CD4-positive, CD25-positive, alpha-beta regulatory T cell (primary cell): Measurements from ENCODE around the gene TMEM151B. TPM values are rescaled to one million over a fixed set of nuclear protein-coding genes. Genes with fewer than 3 reads are reported as not detected.
A peak's percentile ranks its signal among the peaks of the same experiment; 100 is the strongest.

ENCODE experiments used
- ATAC-seq, 2 donors: fragments of 150-1000 bp; cut with Tn5 transposase; one replicate each; pipeline ENCODE4 v1.10.0; 2021; ENCODE audit warnings: low read depth in 2 of 2, moderate number of reproducible peaks in 2 of 2, moderate library complexity in 1 of 2
- DNase-seq, 3 donors: peaks; one replicate each; pipeline versions ENCODE4 v3.0.0 to v3.0.0-alpha.2; 2012 to 2022; ENCODE audit warnings: mixed read lengths in 1 of 3
- H3K27ac ChIP-seq: one replicate; pipeline ENCODE4 v1.7.0; 2013; ENCODE audit warnings: mild to moderate bottlenecking, low read length; ENCODE audit not compliant: insufficient read depth, poor library complexity, severe bottlenecking
- H3K27me3 ChIP-seq: one replicate; pipeline ENCODE4 v1.7.0; 2013; ENCODE audit warnings: low read length; ENCODE audit not compliant: control insufficient read depth, insufficient read depth
- H3K36me3 ChIP-seq: one replicate; pipeline ENCODE4 v1.7.0; 2013; ENCODE audit warnings: mild to moderate bottlenecking, low read length, moderate library complexity; ENCODE audit not compliant: control insufficient read depth, insufficient read depth
- H3K4me1 ChIP-seq: 2 replicates; pipeline ENCODE4 v1.7.0; 2013; ENCODE audit warnings: mild to moderate bottlenecking, low read length; ENCODE audit not compliant: insufficient read depth, control insufficient read depth, poor library complexity, severe bottlenecking
- H3K4me3 ChIP-seq: one replicate; pipeline ENCODE4 v1.7.0; 2013; ENCODE audit warnings: low read depth, mild to moderate bottlenecking, low read length, moderate library complexity
- H3K9me3 ChIP-seq, 2 experiments: 1 replicate in 1 of 2; 2 replicates in 1 of 2; pipeline ENCODE4 v1.7.0; 2013; ENCODE audit warnings: low read length in 2 of 2, mild to moderate bottlenecking in 1 of 2, moderate library complexity in 1 of 2; ENCODE audit not compliant: control insufficient read depth in 2 of 2
- H3K27ac Mint-ChIP-seq, 3 donors: one replicate each; pipeline ENCODE4 v1.8.0; 2020 to 2022; ENCODE audit warnings: mild to moderate bottlenecking in 3 of 3, mixed read lengths in 3 of 3, moderate library complexity in 2 of 3
- H3K27me3 Mint-ChIP-seq: one replicate; pipeline ENCODE4 v1.8.0; 2022; ENCODE audit warnings: mild to moderate bottlenecking, mixed read lengths
- H3K36me3 Mint-ChIP-seq: one replicate; pipeline ENCODE4 v1.8.0; 2020; ENCODE audit warnings: mixed read lengths
- H3K4me1 Mint-ChIP-seq, 4 donors: one replicate each; pipeline ENCODE4 v1.8.0; 2020 to 2022; ENCODE audit warnings: mixed read lengths in 4 of 4, mild to moderate bottlenecking in 1 of 4
- H3K4me3 Mint-ChIP-seq, 4 donors: one replicate each; pipeline ENCODE4 v1.8.0; 2020 to 2022; ENCODE audit warnings: mild to moderate bottlenecking in 4 of 4, mixed read lengths in 4 of 4, moderate library complexity in 3 of 4
- H3K9me3 Mint-ChIP-seq, 7 donors: one replicate each; pipeline ENCODE4 v1.8.0; 2020 to 2022; ENCODE audit warnings: mixed read lengths in 7 of 7, mild to moderate bottlenecking in 3 of 7, moderate library complexity in 2 of 7
- polyA plus RNA-seq, 4 donors: library from polyadenylated mRNA; unstranded; fragments of 300-500 nt; fragmentation: Illumina TruSeq; gene quantifications; one replicate each; pipeline ENCODE4 v1.2.3, GENCODE V29; 2021
- total RNA-seq: library from RNA; stranded (reverse); gene quantifications from one replicate; pipeline ENCODE4 v1.2.3, GENCODE V29; 2022

Gene TMEM151B
- total and polyA plus RNA-seq, 5 donors from 2014 or later, result not detected

DNA sequence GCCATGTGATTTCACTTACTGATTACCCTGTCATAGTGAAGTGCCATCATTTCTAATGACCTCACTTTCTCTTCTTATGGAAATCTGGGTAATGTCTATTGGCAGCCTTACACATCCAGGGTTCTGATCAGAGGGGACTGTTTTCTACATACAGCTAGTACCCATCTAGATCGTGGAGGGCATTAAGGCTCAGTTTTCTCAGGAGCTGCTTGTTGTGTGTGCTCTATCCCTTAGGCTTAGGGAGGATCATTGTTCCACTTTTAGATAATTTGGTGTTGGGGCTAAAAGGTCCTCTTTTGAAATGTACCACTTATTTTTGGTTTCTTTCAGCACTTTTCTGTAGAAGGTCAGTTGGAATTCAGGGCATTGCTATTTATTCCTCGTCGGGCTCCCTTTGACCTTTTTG lies 19.5 kb upstream of the TMEM151B start:
- peak overlapping the region in 1 of 4 donors; percentile 98 for H3K4me3 Mint-ChIP-seq
- peak overlapping the region in 1 of 3 donors; percentile 34 for H3K27ac Mint-ChIP-seq

DNA sequence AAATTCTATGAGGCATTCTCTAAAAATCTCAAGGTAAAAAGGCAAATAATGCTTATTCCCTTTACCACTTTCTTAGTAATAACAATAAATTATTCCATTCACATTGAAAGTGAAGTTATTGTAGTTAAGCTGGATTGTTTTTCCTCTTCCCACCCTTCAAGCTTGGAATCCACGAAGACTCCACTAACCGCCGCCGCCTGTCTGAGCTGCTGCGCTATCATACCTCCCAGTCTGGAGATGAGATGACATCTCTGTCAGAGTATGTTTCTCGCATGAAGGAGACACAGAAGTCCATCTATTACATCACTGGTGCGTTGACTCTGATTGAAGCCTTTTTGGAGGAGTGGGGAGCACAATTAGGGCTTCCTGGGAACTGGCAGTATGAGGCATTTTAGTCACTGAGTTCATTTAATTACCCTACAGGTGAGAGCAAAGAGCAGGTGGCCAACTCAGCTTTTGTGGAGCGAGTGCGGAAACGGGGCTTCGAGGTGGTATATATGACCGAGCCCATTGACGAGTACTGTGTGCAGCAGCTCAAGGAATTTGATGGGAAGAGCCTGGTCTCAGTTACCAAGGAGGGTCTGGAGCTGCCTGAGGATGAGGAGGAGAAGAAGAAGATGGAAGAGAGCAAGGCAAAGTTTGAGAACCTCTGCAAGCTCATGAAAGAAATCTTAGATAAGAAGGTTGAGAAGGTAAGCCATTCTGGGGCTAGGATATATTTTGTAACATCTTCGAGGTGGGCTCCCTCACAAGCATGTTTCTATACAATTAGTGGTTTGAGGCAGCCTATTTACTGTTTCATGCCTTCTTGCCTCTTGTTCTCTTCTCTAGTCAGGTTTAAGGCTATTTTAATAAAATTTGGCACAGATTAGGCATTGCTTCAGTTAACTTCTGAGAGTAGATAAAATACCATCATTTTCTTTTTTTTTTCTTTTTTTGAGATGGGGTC lies 18.4 kb upstream of the TMEM151B start:
- H3K4me1 Mint-ChIP-seq, result peaks cover 13 to 88% (median 56%) of the 10 kb centered on the region in 4 donors
- no peaks in the 10 kb centered on the region for H3K9me3 Mint-ChIP-seq
- DNase-seq (no peak), ATAC-seq (no peak)
- H3K4me3 ChIP-seq, result no peak overlapping the region
- peaks cover 50% of the 10 kb centered on the region for H3K36me3 Mint-ChIP-seq
- peaks cover 4% of the 10 kb centered on the region for H3K27me3 Mint-ChIP-seq
- no peak overlapping the region for H3K27ac ChIP-seq
- no peaks in the 10 kb centered on the region for H3K9me3 ChIP-seq
- H3K27ac Mint-ChIP-seq, result peak overlapping the region in 1 of 3 donors; percentile 94
- peaks cover 37% of the 10 kb centered on the region for H3K4me1 ChIP-seq
- H3K36me3 ChIP-seq, result peaks cover 71% of the 10 kb centered on the region
- peak overlapping the region in 2 of 4 donors; percentile 52 to 98 for H3K4me3 Mint-ChIP-seq
- no peaks in the 10 kb centered on the region for H3K27me3 ChIP-seq

More for the DNA sequence above, 19.5 kb upstream of the TMEM151B start:
- H3K27me3 ChIP-seq, result no peaks in the 10 kb centered on the region
- no peak overlapping the region for H3K27ac ChIP-seq
- Mint-ChIP-seq H3K9me3 (no peaks in the 10 kb centered on the region), H3K36me3 (peaks cover 53% of the 10 kb centered on the region), H3K4me1 (peaks cover 13 to 82% (median 49%) of the 10 kb centered on the region in 4 donors), H3K27me3 (peaks cover 8% of the 10 kb centered on the region)
- ATAC-seq (no peak), DNase-seq (no peak)
- no peaks in the 10 kb centered on the region for H3K9me3 ChIP-seq
- H3K4me1 ChIP-seq, result peaks cover 32% of the 10 kb centered on the region
- no peak overlapping the region for H3K4me3 ChIP-seq
- peaks cover 69% of the 10 kb centered on the region for H3K36me3 ChIP-seq

DNA sequence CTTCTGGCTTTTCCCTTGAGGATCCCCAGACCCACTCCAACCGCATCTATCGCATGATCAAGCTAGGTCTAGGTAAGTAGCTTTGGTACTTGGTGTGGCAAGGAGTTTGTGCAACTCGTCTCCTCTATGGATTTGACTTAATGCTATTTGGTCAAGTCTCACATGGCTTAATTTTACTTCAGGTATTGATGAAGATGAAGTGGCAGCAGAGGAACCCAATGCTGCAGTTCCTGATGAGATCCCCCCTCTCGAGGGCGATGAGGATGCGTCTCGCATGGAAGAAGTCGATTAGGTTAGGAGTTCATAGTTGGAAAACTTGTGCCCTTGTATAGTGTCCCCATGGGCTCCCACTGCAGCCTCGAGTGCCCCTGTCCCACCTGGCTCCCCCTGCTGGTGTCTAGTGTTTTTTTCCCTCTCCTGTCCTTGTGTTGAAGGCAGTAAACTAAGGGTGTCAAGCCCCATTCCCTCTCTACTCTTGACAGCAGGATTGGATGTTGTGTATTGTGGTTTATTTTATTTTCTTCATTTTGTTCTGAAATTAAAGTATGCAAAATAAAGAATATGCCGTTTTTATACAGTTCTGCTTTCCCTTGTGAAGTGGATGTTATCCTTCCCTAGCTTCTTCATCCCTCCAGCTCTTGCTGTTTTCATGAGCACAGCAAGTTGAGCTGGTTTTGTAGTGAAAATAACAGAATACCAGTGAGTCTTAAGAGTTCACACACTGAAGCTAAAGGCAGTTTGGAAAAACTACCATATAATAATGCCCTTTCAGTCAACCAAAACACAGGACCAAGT lies 16.7 kb upstream of the TMEM151B start:
- no peak for ATAC-seq
- peak overlapping the region in 1 of 3 donors; percentile 67 for H3K27ac Mint-ChIP-seq
- peak overlapping the region in 3 of 4 donors; percentile 20 to 98 (median 85) for H3K4me3 Mint-ChIP-seq

DNA sequence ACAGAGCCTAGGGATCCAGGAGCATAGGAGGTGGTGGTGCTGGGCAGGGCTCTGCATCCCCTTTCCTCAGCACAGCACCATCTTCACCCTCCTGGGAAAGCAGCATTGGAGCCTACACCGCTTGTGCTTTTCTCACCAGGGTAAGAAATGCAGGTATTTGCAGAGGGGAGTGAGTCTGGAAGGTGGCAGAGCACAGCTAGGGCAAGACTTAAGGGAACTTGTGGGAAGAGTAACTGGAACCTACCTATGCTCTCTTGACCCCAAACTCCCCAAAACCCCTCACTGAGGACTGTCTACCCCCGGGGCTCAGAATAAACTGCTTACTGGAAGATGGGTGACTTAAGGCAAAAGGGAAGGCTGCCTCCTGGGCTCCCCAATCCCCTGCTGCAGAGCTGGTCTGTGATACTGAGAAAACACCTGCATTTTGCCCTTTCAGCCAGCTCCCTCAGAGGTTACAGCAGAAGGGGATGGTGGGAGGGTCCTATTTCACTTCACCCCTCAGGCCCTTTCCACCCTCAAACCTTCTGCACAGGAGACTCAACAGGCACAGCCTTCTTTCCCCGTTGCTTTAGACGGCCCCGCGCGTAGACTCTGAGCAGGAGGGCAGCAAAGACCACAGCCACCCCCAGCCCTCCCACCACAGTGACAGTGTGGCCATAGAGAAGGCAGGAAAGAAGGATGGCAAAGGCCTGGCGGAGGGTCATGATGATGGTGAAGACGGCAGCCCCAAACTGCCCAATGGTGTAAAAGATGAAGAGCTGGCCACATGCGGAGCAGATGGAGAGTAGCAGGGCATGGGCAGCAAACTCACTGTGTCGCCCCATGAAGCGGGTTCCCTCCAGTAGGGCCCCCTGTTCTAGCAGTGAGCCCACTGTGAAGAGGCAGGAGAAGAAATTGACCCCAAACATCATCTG lies 15.8 kb upstream of the TMEM151B start:
- Histone ChIP-seq H3K4me1 (peaks cover 28% of the 10 kb centered on the region), H3K36me3 (peaks cover 67% of the 10 kb centered on the region), H3K27me3 (no peaks in the 10 kb centered on the region), H3K9me3 (no peaks in the 10 kb centered on the region), H3K4me3 (no peak overlapping the region), H3K27ac (no peak overlapping the region)
- Mint-ChIP-seq H3K4me1 (peaks cover 6 to 82% (median 48%) of the 10 kb centered on the region in 4 donors), H3K27me3 (no peaks in the 10 kb centered on the region), H3K36me3 (peaks cover 40% of the 10 kb centered on the region), H3K27ac (peak overlapping the region; percentile 52 to 79 (median 76)), H3K4me3 (peak overlapping the region; percentile 34 to 98 (median 80)), H3K9me3 (no peaks in the 10 kb centered on the region)
- ATAC-seq (no peak), DNase-seq (no peak)

More for the DNA sequence above, 16.7 kb upstream of the TMEM151B start:
- H3K4me1 Mint-ChIP-seq, result peaks cover 11 to 89% (median 55%) of the 10 kb centered on the region in 4 donors
- peaks cover 46% of the 10 kb centered on the region for H3K36me3 Mint-ChIP-seq
- Histone ChIP-seq H3K4me1 (peaks cover 38% of the 10 kb centered on the region), H3K27ac (no peak overlapping the region), H3K9me3 (no peaks in the 10 kb centered on the region), H3K36me3 (peaks cover 70% of the 10 kb centered on the region), H3K27me3 (no peaks in the 10 kb centered on the region), H3K4me3 (no peak overlapping the region)
- H3K27me3 Mint-ChIP-seq, result no peaks in the 10 kb centered on the region
- H3K9me3 Mint-ChIP-seq, result no peaks in the 10 kb centered on the region
- DNase-seq, result peak; percentile 51 to 61 (median 58)

DNA sequence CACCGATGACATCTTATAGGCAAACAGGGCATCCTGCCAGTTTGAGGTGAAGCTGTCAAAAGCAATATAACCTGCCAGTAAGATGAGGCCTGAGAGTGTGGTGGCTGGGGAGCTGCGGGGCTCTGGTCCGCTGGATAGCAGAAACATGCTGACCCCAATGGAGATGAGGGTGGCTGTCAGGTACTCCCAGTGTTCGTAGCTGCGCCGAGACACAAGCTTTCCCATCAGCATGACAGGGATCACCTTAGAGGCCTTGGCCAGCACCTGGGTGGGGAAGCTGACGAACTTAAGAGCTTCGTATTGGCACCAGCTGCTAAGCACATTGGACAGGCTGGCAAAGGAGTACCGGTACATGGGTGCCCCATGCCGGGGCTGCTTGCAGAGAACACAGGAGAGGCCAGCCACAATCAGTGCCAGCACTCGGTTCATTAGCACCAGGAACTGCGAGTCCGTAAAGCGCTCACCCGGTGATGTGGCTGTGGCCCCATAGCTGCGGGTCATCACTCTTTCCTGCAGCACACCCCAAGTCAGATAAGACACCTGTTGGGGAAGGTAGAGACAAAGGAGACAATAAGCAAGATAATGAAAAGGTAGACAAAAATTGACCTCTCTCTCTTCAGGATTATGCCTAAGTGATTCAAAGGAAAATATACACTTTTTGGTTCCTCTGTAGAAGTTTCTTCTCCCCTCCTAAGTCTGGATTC lies 15.0 kb upstream of the TMEM151B start:
- no peaks in the 10 kb centered on the region for H3K9me3 Mint-ChIP-seq
- Histone ChIP-seq H3K4me3 (peak overlapping the region; percentile 67), H3K4me1 (peaks cover 26% of the 10 kb centered on the region), H3K9me3 (no peaks in the 10 kb centered on the region), H3K36me3 (peaks cover 67% of the 10 kb centered on the region), H3K27ac (peak overlapping the region; percentile 80), H3K27me3 (no peaks in the 10 kb centered on the region)
- H3K27ac Mint-ChIP-seq, result peak overlapping the region; percentile 76 to 95 (median 87)
- peak overlapping the region; percentile 88 to 98 (median 94) for H3K4me3 Mint-ChIP-seq
- H3K4me1 Mint-ChIP-seq, result peaks cover 3 to 74% (median 41%) of the 10 kb centered on the region in 4 donors
- H3K27me3 Mint-ChIP-seq, result no peaks in the 10 kb centered on the region
- DNase-seq (no peak), ATAC-seq (no peak)
- peaks cover 33% of the 10 kb centered on the region for H3K36me3 Mint-ChIP-seq

DNA sequence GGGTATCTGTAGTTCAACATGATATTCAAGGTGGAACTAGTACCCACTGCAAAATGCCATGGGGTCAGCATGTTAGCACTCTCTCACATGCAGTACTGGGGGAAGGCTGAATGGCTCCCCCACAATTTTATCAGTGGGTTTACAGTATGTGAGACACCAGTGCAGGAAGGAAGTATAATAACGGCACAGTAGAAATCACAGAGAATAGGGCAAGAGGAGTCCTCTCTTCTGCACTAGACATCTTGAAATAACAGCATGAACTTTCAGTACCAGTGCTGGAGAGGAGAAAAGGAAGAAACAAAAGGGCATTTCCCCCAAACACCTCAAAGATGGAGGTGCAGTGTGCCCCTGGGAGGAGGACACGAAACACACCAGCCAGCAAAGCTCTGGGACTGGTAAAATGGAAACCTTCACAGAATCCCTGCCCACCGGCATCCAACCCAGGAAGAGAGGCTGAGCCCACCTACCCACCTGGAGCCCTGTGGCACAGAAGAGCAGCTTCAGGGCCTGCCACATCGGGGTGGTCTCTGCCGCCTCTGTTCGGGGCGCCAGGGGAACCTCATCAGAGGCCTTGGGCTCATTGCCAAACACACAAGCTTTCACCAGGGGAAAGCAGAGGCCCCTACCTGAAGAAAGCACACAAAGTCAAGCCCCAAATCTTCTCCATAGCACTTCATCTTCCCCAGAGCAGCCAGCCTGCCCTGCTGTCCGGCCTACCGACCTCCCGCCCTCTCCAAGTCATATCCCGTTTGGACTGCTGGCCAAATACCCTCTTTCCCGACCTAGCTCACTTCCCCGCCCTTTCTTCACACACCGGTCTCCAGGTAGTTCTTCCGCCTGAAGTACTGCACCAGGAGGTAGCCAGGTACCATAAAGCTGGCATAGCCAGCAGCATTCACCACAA lies 14.1 kb upstream of the TMEM151B start:
- H3K4me1 Mint-ChIP-seq, result peaks cover 2 to 70% (median 41%) of the 10 kb centered on the region in 4 donors
- H3K4me3 Mint-ChIP-seq, result peak overlapping the region; percentile 88 to 98 (median 94)
- DNase-seq, result no peak
- no peaks in the 10 kb centered on the region for H3K27me3 ChIP-seq
- peak overlapping the region; percentile 80 for H3K27ac ChIP-seq
- peaks cover 64% of the 10 kb centered on the region for H3K36me3 ChIP-seq
- peak overlapping the region; percentile 67 for H3K4me3 ChIP-seq
- no peaks in the 10 kb centered on the region for H3K9me3 ChIP-seq
- H3K36me3 Mint-ChIP-seq, result peaks cover 30% of the 10 kb centered on the region
- H3K9me3 Mint-ChIP-seq, result no peaks in the 10 kb centered on the region
- no peaks in the 10 kb centered on the region for H3K27me3 Mint-ChIP-seq
- H3K4me1 ChIP-seq, result peaks cover 26% of the 10 kb centered on the region
- ATAC-seq, result no peak
- peak overlapping the region; percentile 76 to 95 (median 87) for H3K27ac Mint-ChIP-seq
